Measurements from ENCODE around the gene BRPF3. TPM values are rescaled to one million over a fixed set of nuclear protein-coding genes. Genes with fewer than 3 reads are reported as not detected.
"Not testable (repeated sequence)": the region's sequence is repeated elsewhere in the genome, so short reads cannot be mapped to it uniquely, and the experiment has no call there.

The BRPF3 gene
- total RNA-seq, 2 donors from 2014 or later: 75.0 to 75.6 TPM

DNA sequence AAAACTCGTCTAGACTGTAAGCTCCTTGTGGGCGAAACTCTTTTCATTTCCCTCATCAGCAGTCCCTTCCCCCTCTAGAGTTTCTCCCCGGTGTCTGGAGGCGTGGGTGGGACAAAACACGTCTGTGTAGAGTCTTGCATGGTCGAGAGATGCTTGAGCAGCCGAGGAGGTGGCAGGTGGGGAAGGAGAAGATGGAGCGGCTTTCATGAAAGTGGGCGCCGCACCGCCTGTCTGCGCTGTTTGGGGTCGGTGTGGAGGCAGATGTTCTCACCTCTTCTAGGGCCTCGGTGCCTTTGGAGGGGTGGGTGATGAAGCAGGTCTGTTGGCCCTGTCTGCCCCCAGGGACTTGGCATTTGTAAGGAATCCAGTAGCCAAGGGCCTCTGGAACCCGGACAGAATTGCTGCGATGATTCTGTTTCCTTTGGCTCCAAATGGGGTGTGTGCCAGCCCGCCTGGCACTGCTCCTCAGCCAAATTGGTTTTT lies 1.2 kb downstream of the BRPF3 start:
- DNase-seq (no peak), ATAC-seq (no peak)
- intact Hi-C loops (cut with DNase I, micrococcal nuclease): loop anchor here in 1 of 2 donors (10.0 kb wide), 1 partner anchor 173 kb away; the partner anchor contains the start of genes MAPK14 and SLC26A8

DNA sequence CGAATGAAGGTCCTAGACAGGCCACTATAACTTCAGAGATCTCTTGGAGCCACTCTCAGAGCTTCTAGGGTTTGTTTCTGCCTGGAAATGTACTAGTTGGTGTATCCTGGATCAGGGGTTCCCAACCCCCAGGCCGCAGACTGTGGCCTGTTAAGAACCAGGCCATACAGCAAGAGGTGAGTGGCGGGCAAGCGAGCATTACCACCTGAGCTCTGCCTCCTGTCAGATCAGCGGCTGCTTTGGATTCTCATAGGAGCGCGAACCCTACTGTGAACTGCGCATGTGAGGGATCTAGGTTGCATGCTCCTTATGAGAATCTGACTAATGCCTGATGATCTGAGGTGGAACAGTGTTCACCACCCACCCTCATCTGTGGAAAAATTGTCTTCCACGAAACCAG lies 2.4 kb downstream of the BRPF3 start:
- intact Hi-C loops (cut with DNase I, micrococcal nuclease): loop anchor here in 1 of 2 donors (10.0 kb wide), 1 partner anchor 174 kb away; the partner anchor contains the start of genes MAPK14 and SLC26A8
- DNase-seq: no peak
- ATAC-seq: no peak

DNA sequence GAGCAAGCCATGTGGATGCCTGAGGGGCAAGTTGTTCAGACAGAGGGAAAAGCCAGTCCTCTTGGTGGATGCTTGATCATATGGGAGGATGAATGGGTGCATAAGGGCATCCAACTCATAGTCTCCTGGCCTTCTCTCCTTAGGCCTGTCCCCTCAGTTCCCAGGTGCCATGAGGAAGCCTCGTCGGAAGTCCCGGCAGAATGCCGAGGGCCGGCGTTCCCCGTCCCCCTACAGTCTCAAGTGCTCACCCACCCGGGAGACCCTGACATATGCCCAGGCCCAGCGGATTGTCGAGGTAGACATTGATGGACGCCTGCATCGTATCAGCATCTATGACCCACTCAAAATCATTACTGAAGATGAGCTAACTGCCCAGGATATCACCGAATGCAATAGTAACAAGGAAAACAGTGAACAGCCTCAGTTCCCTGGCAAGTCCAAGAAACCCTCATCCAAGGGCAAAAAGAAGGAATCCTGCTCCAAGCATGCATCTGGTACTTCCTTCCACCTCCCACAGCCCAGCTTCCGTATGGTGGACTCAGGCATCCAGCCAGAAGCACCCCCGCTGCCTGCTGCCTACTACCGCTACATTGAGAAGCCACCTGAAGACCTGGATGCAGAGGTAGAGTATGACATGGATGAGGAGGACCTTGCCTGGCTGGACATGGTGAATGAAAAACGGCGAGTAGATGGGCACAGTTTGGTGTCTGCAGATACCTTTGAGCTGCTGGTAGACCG lies 3.8 kb downstream of the BRPF3 start:
- DNase-seq (no peak), ATAC-seq (no peak)
- intact Hi-C loops (cut with DNase I, micrococcal nuclease): no loop called here

DNA sequence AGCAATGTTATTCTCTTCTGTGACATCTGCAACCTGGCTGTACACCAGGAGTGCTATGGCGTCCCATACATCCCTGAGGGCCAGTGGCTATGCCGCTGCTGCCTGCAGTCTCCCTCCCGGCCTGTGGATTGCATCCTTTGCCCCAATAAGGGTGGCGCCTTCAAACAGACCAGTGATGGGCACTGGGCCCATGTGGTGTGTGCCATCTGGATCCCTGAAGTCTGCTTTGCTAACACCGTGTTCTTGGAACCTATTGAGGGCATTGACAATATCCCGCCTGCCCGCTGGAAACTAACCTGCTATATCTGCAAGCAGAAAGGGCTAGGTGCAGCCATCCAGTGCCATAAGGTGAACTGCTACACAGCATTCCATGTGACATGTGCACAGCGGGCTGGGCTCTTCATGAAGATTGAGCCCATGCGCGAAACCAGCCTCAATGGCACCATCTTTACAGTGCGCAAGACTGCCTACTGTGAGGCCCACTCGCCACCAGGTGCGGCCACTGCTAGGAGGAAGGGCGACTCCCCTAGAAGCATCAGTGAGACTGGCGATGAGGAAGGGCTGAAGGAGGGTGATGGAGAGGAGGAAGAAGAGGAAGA lies 4.6 kb downstream of the BRPF3 start:
- intact Hi-C loops (cut with DNase I, micrococcal nuclease): no loop called here
- ATAC-seq (no peak), DNase-seq (no peak)

DNA sequence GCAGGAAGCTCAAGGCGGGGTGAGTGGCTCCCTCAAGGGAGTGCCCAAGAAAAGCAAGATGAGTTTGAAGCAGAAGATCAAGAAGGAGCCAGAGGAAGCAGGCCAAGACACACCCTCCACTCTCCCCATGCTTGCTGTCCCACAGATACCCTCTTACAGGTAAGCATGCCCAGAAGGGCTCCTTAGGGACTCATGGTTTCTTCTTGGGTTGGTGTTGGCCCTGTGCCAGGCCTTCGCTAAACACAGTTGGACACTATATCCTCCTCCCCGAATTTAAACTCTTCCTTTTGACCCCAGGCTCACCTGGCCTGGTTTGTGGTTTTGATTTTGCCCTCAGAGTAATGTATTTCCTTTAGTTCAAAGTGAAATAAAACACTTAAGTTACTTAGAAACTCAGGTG lies 5.1 kb downstream of the BRPF3 start:
- intact Hi-C loops (cut with DNase I, micrococcal nuclease): no loop called here
- DNase-seq (no peak), ATAC-seq (no peak)

DNA sequence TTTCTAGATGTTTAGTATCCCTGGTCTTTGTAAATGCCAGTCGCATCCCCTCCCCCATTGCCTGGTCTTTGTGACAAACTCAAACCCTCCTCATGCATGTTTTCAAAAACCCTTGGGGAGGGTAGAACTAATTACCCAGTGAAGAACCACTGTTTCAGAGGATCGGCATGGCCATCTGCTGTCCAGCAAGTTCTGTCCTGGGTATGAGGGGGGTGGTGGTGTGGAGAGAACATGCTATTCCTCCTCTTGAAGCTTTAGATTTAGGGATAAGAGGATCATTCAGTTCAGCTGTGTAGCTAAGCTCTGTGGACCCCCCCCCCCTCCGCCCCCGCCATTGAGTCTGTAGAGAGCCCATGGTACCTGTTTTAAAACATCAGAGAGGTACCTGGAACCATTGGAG lies 5.6 kb downstream of the BRPF3 start:
- ATAC-seq (no peak), DNase-seq (no peak)
- intact Hi-C loops (cut with DNase I, micrococcal nuclease): no loop called here

DNA sequence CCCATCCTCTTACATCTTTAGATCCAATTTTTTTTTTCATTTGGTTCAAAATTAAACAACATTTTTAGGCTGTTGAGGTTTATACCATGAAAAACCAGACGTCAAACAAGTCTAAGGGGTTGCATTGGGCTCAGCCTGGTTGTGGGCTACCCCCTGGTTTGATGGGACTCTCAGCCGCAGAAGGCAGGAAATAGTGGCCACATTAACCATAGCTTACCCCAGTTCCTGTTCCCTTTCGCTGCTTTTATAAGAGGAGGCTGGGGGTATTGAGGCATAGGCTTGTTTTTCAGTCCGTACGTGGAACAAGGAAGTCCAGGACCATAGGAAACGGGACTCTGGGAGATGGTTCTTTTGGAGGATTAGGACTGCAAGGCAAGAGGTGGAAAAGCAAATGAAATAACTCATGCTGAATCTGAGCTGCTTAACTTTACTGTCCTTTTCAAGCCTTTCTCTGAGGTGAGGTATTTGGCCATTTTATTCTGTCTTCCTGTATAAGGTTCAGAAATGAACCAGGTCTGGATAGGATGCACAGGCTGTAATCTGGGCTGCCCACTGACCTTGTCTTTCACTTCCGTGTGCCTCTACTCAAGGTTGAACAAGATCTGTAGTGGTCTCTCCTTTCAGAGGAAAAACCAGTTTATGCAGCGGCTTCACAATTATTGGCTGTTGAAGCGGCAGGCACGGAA lies 7.7 kb downstream of the BRPF3 start:
- DNase-seq (no peak), ATAC-seq (no peak)
- intact Hi-C loops (cut with DNase I, micrococcal nuclease): no loop called here

DNA sequence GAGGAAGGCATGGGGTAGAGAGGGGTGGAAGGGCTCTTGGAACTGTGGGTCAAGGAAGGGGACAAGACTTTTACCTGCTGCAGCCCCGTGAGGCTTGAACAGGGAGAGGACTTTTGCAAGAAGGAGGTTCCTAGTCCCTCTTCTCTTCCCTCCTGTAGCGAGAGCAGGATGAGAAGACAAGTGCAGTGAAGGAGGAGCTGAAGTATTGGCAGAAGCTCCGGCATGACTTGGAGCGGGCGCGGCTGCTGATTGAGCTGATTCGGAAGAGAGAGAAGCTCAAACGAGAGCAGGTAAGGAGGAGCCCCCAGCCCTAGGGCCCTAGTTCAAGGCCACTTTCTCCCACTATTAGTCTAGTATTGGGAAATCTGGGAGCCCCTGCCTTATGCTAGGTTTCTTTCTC lies 10.6 kb downstream of the BRPF3 start:
- intact Hi-C loops (cut with DNase I, micrococcal nuclease): no loop called here
- ATAC-seq (no peak), DNase-seq (peak in 1 of 2 donors; percentile 56)

DNA sequence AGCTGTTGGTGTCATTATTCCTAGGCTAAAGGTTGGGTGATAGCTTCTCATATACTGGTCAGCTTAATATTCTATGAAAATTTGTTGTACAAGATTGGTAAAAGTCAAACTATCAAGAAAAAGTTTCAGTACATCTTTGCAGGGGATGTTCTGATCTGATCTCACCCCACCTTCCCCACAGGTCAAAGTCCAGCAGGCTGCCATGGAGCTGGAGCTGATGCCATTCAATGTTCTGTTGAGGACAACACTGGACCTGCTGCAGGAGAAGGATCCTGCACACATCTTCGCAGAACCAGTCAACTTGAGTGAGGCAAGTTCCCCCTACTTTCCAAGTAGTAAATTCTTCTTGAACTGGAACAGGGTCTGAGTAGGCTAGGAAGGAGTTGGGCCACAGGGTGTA lies 13.1 kb downstream of the BRPF3 start:
- ATAC-seq: peak; percentile 44
- intact Hi-C loops (cut with DNase I, micrococcal nuclease): no loop called here
- DNase-seq: peak; percentile 65 to 68

DNA sequence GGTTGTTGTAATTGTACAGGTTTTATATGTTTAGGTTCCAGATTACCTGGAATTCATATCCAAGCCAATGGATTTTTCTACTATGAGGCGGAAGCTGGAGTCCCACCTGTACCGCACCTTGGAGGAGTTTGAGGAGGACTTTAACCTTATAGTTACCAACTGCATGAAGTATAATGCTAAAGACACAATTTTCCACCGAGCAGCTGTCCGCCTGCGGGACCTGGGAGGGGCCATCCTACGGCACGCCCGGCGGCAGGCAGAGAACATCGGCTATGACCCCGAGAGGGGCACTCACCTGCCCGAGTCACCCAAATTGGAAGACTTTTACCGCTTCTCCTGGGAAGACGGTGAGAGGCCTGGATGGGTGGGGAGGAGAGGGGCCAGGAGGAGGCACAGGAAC lies 13.6 kb downstream of the BRPF3 start:
- peak; percentile 75 to 78 for DNase-seq
- intact Hi-C loops (cut with DNase I, micrococcal nuclease): no loop called here
- peak; percentile 89 for ATAC-seq

DNA sequence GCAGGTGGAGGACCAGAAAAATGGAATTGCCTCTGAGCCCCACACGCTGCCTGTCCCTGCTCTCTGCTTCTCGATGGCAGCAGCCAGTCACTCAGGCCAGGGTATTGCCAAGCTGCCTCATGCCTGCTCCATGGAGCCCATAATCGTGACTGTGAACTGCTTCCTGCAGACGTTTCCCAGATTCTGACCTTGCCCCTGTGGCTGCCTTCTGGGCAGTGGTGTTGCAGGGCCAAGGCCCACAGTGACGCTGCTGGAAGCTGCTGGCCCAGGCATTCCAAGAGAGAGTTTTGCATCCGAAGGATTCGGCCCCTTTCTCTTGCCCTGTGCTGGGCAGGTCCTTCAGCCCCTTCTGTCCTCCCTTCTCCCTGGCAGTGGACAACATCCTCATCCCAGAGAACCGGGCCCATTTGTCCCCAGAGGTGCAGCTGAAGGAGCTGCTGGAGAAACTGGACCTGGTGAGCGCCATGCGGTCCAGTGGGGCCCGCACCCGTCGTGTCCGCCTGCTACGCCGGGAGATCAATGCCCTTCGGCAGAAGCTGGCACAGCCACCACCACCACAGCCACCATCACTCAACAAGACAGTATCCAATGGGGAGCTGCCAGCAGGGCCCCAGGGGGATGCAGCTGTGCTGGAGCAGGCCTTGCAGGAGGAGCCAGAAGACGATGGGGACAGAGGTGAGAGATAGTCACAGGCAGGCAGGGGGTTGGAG lies 14.5 kb downstream of the BRPF3 start:
- intact Hi-C loops (cut with DNase I, micrococcal nuclease): no loop called here
- ATAC-seq: peak; percentile 24

DNA sequence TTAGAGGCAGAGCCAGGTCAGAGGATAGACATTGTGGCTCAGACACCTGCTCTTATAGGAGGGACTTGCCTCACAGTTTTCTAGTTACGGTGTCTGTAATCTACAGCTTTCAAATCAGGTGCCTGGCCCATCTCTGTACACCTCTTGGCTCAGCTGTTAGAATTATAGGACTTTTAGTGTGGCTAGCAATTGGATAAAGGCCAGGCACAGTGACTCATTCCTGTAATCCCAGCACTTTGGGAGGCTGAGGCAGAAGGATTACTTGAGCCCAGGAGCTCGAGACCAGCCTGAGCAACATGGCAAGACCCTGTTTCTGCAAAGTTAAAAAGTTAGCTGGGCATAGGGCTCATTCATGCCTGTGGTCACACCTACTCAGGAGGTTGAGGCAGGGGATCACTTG lies 20.0 kb downstream of the BRPF3 start:
- ATAC-seq (peak; percentile 74), DNase-seq (no peak)
- intact Hi-C loops (cut with DNase I, micrococcal nuclease): no loop called here

More for the DNA sequence above, 14.5 kb downstream of the BRPF3 start:
- DNase-seq: no peak

DNA sequence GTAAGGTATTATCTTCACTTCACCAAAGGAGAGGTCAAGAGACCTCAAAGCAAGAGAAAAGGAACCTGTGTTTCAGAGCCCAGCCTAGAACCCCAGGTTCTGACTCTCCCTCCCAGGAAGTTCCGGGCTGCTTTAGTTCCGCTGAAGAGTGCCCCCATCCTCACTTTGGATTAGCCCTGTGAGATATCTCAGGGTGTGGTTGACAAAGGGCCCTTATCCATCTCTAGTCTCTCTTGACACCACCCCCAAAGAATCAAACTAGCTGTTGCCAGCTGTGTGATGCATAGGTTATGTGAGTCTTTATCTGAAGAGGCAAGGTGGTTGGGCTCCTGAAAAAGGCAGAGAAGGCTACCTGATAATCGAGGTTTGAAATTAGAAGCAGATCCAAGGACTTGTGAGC lies 20.6 kb downstream of the BRPF3 start:
- ATAC-seq (no peak), DNase-seq (no peak)
- intact Hi-C loops (cut with DNase I, micrococcal nuclease): no loop called here

DNA sequence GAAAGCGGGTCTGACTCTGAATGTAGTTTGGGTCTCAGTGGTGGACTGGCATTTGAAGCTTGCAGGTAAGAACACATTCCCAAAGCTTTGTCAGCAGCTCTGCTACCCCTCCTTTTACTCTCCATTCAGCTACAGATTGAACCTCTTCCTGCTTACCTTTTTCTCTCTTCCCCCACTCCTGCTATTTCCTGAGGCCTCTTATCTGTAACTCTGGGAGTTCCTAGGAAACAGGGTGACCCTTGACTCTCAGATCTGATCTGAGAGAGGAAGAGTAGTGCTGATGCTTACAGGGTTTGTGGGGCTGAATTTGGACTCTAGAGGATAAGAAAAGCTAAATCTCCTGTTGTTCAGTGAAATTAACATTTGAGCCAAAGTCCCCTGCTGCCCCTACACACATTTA lies 21.4 kb downstream of the BRPF3 start:
- intact Hi-C loops (cut with DNase I, micrococcal nuclease): no loop called here
- peak; percentile 26 for ATAC-seq
- no peak for DNase-seq

DNA sequence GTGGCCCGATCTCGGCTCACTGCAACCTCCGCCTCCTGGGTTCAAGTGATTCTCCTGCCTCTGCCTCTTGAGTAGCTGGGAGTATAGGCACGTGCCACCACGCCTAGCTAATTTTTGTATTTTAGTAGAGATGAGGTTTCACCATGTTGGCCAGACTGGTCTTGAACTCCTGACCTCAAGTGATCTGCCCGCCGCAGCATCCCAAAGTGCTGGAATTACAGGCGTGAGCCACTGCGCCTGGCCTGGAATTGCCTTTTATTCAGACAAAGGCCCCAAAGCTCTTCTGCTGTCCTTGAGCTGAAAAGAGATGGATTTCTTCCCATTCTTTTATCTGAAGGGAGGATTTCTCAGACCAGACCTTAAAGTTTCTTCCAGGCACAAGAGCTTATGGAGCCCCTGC lies 22.0 kb downstream of the BRPF3 start:
- intact Hi-C loops (cut with DNase I, micrococcal nuclease); ATAC-seq; DNase-seq: not testable (repeated sequence)

DNA sequence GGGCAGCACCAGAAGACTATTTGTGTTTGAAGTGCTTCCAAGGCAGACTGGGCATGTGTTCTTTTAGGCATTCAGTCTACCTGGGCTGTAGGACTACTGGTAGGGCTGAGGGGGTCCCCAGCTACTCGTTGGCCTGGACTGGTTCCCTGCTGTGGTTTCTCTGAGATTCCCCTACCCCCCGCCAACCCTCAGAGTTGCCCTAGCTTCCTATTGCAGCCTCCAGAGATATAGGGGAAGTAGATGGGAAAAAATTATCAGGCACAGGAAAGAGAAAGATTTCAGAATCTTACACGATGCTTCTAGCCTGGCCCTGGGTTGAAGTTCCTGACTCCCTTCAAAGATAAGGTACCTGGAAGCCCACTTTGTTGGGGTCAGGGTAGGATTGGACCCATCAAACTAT lies 22.5 kb downstream of the BRPF3 start:
- ATAC-seq: no peak
- no peak for DNase-seq
- intact Hi-C loops (cut with DNase I, micrococcal nuclease): no loop called here

DNA sequence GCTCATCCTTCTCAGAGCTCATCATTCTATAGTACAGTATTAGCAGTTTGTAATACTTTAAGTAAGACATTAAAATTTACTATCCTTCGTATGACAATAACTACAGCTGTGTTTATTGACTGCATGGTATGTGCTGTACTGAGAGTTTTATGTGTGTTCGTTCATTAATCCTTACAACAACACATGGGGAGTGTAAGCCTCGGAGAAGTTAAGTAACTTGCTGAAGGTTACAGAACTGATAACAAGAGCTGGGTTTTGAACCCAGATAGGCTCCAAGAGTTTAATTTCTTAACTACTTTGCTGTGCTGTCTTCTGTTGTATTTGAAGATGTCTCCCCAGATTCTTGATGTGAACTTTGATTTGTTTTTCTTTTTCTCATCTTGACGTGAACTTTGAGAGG lies 23.7 kb downstream of the BRPF3 start:
- ATAC-seq (no peak), DNase-seq (no peak)
- intact Hi-C loops (cut with DNase I, micrococcal nuclease): no loop called here

DNA sequence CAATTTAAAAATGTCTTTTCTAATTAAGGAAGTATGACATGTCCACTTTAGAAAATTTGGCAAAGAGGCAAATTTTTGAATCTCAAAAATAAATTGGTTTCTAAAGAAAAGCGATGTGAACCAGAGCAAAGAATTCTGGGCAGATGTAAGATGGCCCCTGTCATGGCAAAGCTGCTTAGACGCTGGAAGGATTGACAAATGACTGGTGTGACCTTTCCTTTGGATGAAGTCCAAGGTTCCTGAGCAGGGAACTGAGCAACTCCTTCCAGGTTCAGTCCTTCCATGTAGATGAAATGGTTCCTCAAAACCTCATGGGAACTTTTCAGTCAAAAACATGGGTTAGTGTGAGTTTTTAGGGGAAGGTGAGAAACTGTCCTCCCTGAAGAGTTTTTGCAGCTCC lies 25.1 kb downstream of the BRPF3 start:
- ATAC-seq: no peak
- intact Hi-C loops (cut with DNase I, micrococcal nuclease): no loop called here
- DNase-seq: no peak

DNA sequence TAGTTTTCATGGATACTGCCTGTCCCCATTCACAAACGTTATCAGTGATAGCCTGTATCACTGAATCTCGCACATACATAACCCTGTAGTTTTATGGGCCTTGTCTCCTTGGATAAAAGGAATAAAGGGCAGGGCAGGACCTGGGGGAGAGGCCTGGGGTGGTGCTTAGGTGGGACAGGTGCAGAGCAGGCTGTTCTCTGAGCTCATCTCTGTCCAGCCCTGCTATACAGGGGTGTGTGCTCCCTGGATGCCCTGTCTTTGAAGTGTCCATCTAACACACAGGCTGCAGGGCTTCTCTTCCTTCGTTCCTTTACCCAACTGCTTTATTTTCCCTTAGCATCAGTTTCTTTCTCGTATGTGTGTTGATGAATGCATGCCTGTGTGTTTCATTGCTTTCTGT lies 26.4 kb downstream of the BRPF3 start:
- intact Hi-C loops (cut with DNase I, micrococcal nuclease): no loop called here
- ATAC-seq (peak; percentile 82), DNase-seq (peak; percentile 54 to 81)
